Prostate gland (tissue), 2 donors: ENCODE data around the gene CCDC102B.

ENCODE experiments used
- POLR2A ChIP-seq: fragments of 450-650 bp; IDR thresholded peaks from one replicate; pipeline ENCODE4 v1.6.1; 2016; ENCODE audit warnings: antibody characterized with exemption, mild to moderate bottlenecking
- POLR2AphosphoS5 ChIP-seq: sonication (generic); formaldehyde crosslinking; IDR thresholded peaks from one replicate; pipeline ENCODE4 v1.6.1; 2017; ENCODE audit warnings: antibody characterized with exemption
- TF ChIP-seq, protein P1 (sequence below), 4 experiments: fragments of 200-600 bp in 2 of 4; fragments of 450-650 bp in 2 of 4; sonication (generic) in 2 of 4; IDR thresholded peaks; 1 replicate in 3 of 4; 2 replicates in 1 of 4; pipeline ENCODE4 v1.5.1; 2016 to 2019; ENCODE audit warnings: antibody characterized with exemption in 4 of 4, mild to moderate bottlenecking in 2 of 4, moderate library complexity in 2 of 4

- TF ChIP-seq, protein P1, sequence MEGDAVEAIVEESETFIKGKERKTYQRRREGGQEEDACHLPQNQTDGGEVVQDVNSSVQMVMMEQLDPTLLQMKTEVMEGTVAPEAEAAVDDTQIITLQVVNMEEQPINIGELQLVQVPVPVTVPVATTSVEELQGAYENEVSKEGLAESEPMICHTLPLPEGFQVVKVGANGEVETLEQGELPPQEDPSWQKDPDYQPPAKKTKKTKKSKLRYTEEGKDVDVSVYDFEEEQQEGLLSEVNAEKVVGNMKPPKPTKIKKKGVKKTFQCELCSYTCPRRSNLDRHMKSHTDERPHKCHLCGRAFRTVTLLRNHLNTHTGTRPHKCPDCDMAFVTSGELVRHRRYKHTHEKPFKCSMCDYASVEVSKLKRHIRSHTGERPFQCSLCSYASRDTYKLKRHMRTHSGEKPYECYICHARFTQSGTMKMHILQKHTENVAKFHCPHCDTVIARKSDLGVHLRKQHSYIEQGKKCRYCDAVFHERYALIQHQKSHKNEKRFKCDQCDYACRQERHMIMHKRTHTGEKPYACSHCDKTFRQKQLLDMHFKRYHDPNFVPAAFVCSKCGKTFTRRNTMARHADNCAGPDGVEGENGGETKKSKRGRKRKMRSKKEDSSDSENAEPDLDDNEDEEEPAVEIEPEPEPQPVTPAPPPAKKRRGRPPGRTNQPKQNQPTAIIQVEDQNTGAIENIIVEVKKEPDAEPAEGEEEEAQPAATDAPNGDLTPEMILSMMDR (IDR thresholded peaks at IDR 0.05), result no peak
- TF ChIP-seq POLR2A, result no peak
- no peak for TF ChIP-seq POLR2AphosphoS5
Measured at GRCh38 chr18:68780802-68781635, 16.9 kb upstream of the CCDC102B start.
